ENCODE results near the gene PEAK1.

GRCh38 chr15:77191230-77191834, 228.6 kb downstream of the PEAK1 start:
- TF ChIP-seq ATF7 (IDR thresholded peaks at IDR 0.05; ENCODE audit: low read depth) = no peak
- TF ChIP-seq SMAD5 (IDR thresholded peaks at IDR 0.05; ENCODE audit: low read depth) = no peak
- no peak for TF ChIP-seq CEBPB (IDR thresholded peaks at IDR 0.05; ENCODE audit: borderline replicate concordance in 1 of 2, low read depth in 2 of 2, low read length in 2 of 2)
- no peak for TF ChIP-seq EZH2 (IDR thresholded peaks at IDR 0.05; ENCODE audit: borderline replicate concordance, control insufficient read depth, low read depth, low read length)
- no peak for TF ChIP-seq EP300 (IDR thresholded peaks at IDR 0.05; ENCODE audit: borderline replicate concordance in 1 of 2, control insufficient read depth in 1 of 2, low read depth in 2 of 2, low read length in 2 of 2)
- TF ChIP-seq BHLHE40 (IDR thresholded peaks at IDR 0.05; ENCODE audit: borderline replicate concordance in 1 of 2, low read depth in 2 of 2, low read length in 1 of 2) = no peak
- no peak for TF ChIP-seq NBN (IDR thresholded peaks at IDR 0.05)
- TF ChIP-seq HCFC1 (IDR thresholded peaks at IDR 0.05; ENCODE audit: low read length) = no peak
- no peak for TF ChIP-seq BRCA1 (IDR thresholded peaks at IDR 0.05; ENCODE audit: low read depth, low read length)
- TF ChIP-seq ZNF622 (IDR thresholded peaks at IDR 0.05) = no peak
- TF ChIP-seq, protein P1, sequence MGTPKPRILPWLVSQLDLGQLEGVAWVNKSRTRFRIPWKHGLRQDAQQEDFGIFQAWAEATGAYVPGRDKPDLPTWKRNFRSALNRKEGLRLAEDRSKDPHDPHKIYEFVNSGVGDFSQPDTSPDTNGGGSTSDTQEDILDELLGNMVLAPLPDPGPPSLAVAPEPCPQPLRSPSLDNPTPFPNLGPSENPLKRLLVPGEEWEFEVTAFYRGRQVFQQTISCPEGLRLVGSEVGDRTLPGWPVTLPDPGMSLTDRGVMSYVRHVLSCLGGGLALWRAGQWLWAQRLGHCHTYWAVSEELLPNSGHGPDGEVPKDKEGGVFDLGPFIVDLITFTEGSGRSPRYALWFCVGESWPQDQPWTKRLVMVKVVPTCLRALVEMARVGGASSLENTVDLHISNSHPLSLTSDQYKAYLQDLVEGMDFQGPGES (IDR thresholded peaks at IDR 0.05) = no peak
- TF ChIP-seq CTCF (IDR thresholded peaks at IDR 0.05 in 2 of 3, conservative IDR thresholded peaks at IDR 0.05 in 1 of 3; ENCODE audit: control insufficient read depth in 2 of 3, extremely low read depth in 1 of 3, insufficient read depth in 1 of 3, low read depth in 3 of 3, low read length in 3 of 3) = no peak
- no peak for TF ChIP-seq TAF1 (IDR thresholded peaks at IDR 0.05; ENCODE audit: borderline replicate concordance, low read depth, low read length)

Data from GM12878 (cell line).